Measurements from ENCODE around the gene PPP6R1.

The PPP6R1 gene

GRCh38 chr19:55258828-55259539, at the start of gene PPP6R1:
PPP6R1 (minus strand) TSS chr19:55259017; CDS start chr19:55247103, 11,914 bp downstream.
- DNase-seq (ENCODE audit: low read depth in 2 of 2) = peak; percentile 89 to 94

GRCh38 chr19:55308281-55308680, 49.5 kb upstream of the PPP6R1 start:
- DNase-seq (ENCODE audit: low read depth in 2 of 2) = no peak

GRCh38 chr19:55306712-55307111, 47.9 kb upstream of the PPP6R1 start:
- no peak for DNase-seq (ENCODE audit: low read depth in 2 of 2)

- no peak for DNase-seq (ENCODE audit: low read depth in 2 of 2)
These were observed 47.3 kb upstream of the PPP6R1 start for GRCh38 chr19:55305983-55306562.

GRCh38 chr19:55305491-55305890, 46.7 kb upstream of the PPP6R1 start:
- DNase-seq (ENCODE audit: low read depth in 2 of 2) = peak; percentile 32 to 34

- no peak for DNase-seq (ENCODE audit: low read depth in 2 of 2)
These were observed 46.2 kb upstream of the PPP6R1 start for GRCh38 chr19:55304980-55305379.

- DNase-seq (ENCODE audit: low read depth in 2 of 2) = peak in 1 of 2 experiments; percentile 24
These were observed 45.6 kb upstream of the PPP6R1 start for GRCh38 chr19:55304279-55304978.

GRCh38 chr19:55303477-55303876, 44.7 kb upstream of the PPP6R1 start:
- DNase-seq (ENCODE audit: low read depth in 2 of 2) = no peak

- no peak for DNase-seq (ENCODE audit: low read depth in 2 of 2)
These were observed 43.5 kb upstream of the PPP6R1 start for GRCh38 chr19:55302318-55302703.

- peak; percentile 91 to 97 for DNase-seq (ENCODE audit: low read depth in 2 of 2)
These were observed 42.9 kb upstream of the PPP6R1 start for GRCh38 chr19:55301459-55302317.

- no peak for DNase-seq (ENCODE audit: low read depth in 2 of 2)
These were observed 42.2 kb upstream of the PPP6R1 start for GRCh38 chr19:55300886-55301458.

GRCh38 chr19:55299991-55300390, 41.2 kb upstream of the PPP6R1 start:
- no peak for DNase-seq (ENCODE audit: low read depth in 2 of 2)

- no peak for DNase-seq (ENCODE audit: low read depth in 2 of 2)
These were observed 38.5 kb upstream of the PPP6R1 start for GRCh38 chr19:55297267-55297666.

GRCh38 chr19:55289117-55289796, 30.4 kb upstream of the PPP6R1 start:
- no peak for DNase-seq (ENCODE audit: low read depth in 2 of 2)

- DNase-seq (ENCODE audit: low read depth in 2 of 2) = no peak
These were observed 28.7 kb upstream of the PPP6R1 start for GRCh38 chr19:55287361-55288079.

- no peak for DNase-seq (ENCODE audit: low read depth in 2 of 2)
These were observed 26.5 kb upstream of the PPP6R1 start for GRCh38 chr19:55285229-55285890.

- DNase-seq (ENCODE audit: low read depth in 2 of 2) = no peak
These were observed 25.7 kb upstream of the PPP6R1 start for GRCh38 chr19:55284405-55285058.

- DNase-seq (ENCODE audit: low read depth in 2 of 2) = peak in 1 of 2 experiments; percentile 13
These were observed 24.9 kb upstream of the PPP6R1 start, which contains the start of gene BRSK1 for GRCh38 chr19:55283548-55284377. BRSK1 (plus strand) TSS chr19:55283997; CDS start chr19:55284443, 446 bp downstream.
